ENCODE data around the gene GLT8D1. TPM values are rescaled to one million over a fixed set of nuclear protein-coding genes. Genes with fewer than 3 reads are reported as not detected.

The GLT8D1 gene
- total and polyA plus RNA-seq, 2 of the 13 experiments (the other 11 are each of a cell fraction or from before 2014, with no cell fraction given): 110 to 121 TPM

- TF ChIP-seq ZNF788 (CRISPR knock-in tag; IDR thresholded peaks at IDR 0.05; ENCODE audit: borderline replicate concordance) (peak; percentile 61; the same call in 1 of the 2 replicates), ATF5 (CRISPR knock-in tag; IDR thresholded peaks at IDR 0.05; ENCODE audit: low read depth) (peak; percentile 72; the same call in 1 of the 2 replicates), ZNF574 (CRISPR knock-in tag; IDR thresholded peaks at IDR 0.05) (peak; percentile 87), PATZ1 (CRISPR knock-in tag; IDR thresholded peaks at IDR 0.05) (peak; percentile 69), GTF2F1 (IDR thresholded peaks at IDR 0.05; ENCODE audit: low read length) (no peak), ZNF570 (CRISPR knock-in tag; IDR thresholded peaks at IDR 0.05; ENCODE audit: borderline replicate concordance) (no peak), NFE2L2 (IDR thresholded peaks at IDR 0.05; ENCODE audit: low read length) (no peak), ZNF572 (CRISPR knock-in tag; IDR thresholded peaks at IDR 0.05) (peak; percentile 74; the same call in 1 of the 2 replicates), MED8 (CRISPR knock-in tag; IDR thresholded peaks at IDR 0.05; ENCODE audit: insufficient replicate concordance) (peak; percentile 86), BRD4 (CRISPR knock-in tag; IDR thresholded peaks at IDR 0.05) (peak; percentile 94), ZNF280B (CRISPR knock-in tag; IDR thresholded peaks at IDR 0.05; ENCODE audit: borderline replicate concordance) (peak; percentile 92; the same call in 1 of the 2 replicates), ZNF839 (CRISPR knock-in tag; IDR thresholded peaks at IDR 0.05; ENCODE audit: borderline replicate concordance) (no peak), PRDM15 (CRISPR knock-in tag; IDR thresholded peaks at IDR 0.05) (peak; percentile 39; the same call in 1 of the 2 replicates), ZNF441 (CRISPR knock-in tag; IDR thresholded peaks at IDR 0.05; ENCODE audit: borderline replicate concordance) (peak; percentile 57; the same call in 1 of the 2 replicates), SRSF4 (IDR thresholded peaks at IDR 0.05; ENCODE audit: low read depth, low read length, poor library complexity, severe bottlenecking) (no peak), ZBTB42 (CRISPR knock-in tag; IDR thresholded peaks at IDR 0.05) (no peak; the same call in 1 of the 2 replicates)
These were observed 19.6 kb downstream of the GLT8D1 start, which contains the start of the genes GNL3 and PBRM1 (continued) for GRCh38 chr3:52685709-52686691.

Measured in HepG2 (cell line).